ENCODE data around the gene CFAP107. TPM values are rescaled to one million over a fixed set of nuclear protein-coding genes. Genes with fewer than 3 reads are reported as not detected.
"Not testable (repeated sequence)": the region's sequence is repeated elsewhere in the genome, so short reads cannot be mapped to it uniquely, and the experiment has no call there.

Gene CFAP107
- total RNA-seq, 4 donors from 2014 or later, result not detected

DNA sequence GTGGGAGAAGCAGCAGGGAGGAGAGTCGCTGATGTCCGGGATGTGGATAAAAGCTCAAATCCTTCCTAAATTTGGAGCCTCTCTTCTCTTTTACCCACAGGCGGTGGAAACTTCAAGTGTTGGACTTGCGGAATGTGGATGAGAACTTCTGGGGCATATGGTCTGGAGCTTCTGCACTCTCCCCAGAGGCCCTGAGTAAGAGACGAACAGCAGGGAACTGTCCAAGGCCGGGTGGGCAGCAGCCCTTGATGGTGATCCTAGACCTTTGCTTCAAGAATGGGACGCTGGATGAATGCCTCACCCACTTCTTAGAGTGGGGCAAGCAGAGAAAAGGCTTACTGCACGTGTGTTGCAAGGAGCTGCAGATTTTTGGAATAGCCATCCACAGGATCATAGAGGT is 29.4 kb downstream of the CFAP107 start:
- TF ChIP-seq, protein P1, sequence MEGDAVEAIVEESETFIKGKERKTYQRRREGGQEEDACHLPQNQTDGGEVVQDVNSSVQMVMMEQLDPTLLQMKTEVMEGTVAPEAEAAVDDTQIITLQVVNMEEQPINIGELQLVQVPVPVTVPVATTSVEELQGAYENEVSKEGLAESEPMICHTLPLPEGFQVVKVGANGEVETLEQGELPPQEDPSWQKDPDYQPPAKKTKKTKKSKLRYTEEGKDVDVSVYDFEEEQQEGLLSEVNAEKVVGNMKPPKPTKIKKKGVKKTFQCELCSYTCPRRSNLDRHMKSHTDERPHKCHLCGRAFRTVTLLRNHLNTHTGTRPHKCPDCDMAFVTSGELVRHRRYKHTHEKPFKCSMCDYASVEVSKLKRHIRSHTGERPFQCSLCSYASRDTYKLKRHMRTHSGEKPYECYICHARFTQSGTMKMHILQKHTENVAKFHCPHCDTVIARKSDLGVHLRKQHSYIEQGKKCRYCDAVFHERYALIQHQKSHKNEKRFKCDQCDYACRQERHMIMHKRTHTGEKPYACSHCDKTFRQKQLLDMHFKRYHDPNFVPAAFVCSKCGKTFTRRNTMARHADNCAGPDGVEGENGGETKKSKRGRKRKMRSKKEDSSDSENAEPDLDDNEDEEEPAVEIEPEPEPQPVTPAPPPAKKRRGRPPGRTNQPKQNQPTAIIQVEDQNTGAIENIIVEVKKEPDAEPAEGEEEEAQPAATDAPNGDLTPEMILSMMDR (IDR thresholded peaks at IDR 0.05), result no peak
- TF ChIP-seq POLR2A (IDR thresholded peaks at IDR 0.05), result no peak
- Histone ChIP-seq H3K4me3 (no peak overlapping the region), H3K27ac (no peak overlapping the region), H3K9me3 (no peaks in the 10 kb centered on the region), H3K4me1 (no peaks in the 10 kb centered on the region), H3K36me3 (no peaks in the 10 kb centered on the region), H3K27me3 (peaks cover 0 to 39% (median 0%) of the 10 kb centered on the region in 4 donors)
- WGBS, 2 donors, result 69 to 85% methylated on average over 6 to 7 of the region's 8 CpGs
- intact Hi-C loops (cut with DNase I), result no loop called here
- DNase-seq, result no peak

DNA sequence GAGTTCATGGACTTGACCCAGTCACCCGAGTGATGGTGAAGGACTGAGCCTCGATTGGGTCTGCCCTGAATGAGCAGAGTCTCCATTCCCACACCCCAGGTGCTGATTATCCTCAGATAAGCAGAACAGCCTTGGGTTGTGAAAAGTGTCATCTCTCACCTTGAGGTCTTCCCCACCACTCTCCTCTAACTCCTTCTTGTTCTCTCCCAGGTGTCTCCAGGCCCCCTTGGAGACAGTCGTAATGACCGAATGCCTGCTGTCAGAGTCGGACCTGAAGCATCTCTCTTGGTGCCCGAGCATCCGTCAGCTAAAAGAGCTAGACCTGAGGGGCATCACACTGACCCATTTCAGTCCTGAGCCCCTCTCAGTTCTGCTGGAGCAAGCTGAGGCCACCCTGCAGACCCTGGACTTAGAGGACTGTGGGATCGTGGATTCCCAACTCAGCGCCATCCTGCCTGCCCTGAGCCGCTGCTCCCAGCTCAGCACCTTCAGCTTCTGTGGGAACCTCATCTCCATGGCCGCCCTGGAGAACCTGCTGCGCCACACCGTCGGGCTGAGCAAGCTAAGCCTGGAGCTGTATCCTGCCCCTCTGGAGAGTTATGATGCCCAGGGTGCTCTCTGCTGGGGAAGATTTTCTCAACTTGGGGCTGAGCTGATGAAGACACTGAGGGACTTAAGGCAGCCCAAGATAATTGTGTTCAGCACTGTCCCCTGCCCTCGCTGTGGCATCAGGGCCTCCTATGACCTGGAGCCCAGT is 31.0 kb downstream of the CFAP107 start:
- H3K36me3 ChIP-seq, result no peaks in the 10 kb centered on the region
- 85% methylated on average over 8 to 9 of the region's 15 CpGs for WGBS, 2 donors
- DNase-seq, result no peak
- H3K4me3 ChIP-seq, result no peak overlapping the region
- H3K4me1 ChIP-seq, result no peaks in the 10 kb centered on the region
- intact Hi-C loops (cut with DNase I), result no loop called here
- H3K27me3 ChIP-seq, result peaks cover 0 to 27% (median 0%) of the 10 kb centered on the region in 4 donors
- no peak for TF ChIP-seq POLR2A (IDR thresholded peaks at IDR 0.05)
- TF ChIP-seq, protein P1 (IDR thresholded peaks at IDR 0.05), result no peak
- H3K9me3 ChIP-seq, result no peaks in the 10 kb centered on the region
- H3K27ac ChIP-seq, result no peak overlapping the region

DNA sequence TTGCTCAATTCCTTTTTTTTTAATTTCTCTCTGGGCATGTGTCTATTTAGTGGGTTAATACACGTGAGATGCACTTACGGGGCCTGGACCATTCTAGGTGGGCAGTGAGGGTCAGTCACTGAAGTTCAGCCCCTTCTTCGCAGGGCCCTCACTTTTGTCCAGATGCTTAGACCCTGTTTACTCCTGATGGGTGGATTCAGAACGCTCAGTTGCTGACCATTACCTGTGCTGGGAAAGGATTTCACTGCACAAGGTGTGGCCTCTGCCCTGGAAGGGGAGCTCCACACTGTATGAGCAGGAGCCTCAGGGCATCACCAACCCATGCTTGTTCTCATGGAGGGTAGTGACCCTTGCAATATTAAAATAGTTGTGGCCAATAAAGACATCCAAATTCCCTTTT is 32.1 kb downstream of the CFAP107 start:
- Histone ChIP-seq H3K27me3 (peaks cover 0 to 27% (median 0%) of the 10 kb centered on the region in 4 donors), H3K36me3 (no peaks in the 10 kb centered on the region), H3K27ac (no peak overlapping the region), H3K9me3 (no peaks in the 10 kb centered on the region), H3K4me3 (no peak overlapping the region), H3K4me1 (no peaks in the 10 kb centered on the region)
- 55 to 86% methylated on average over 3 to 4 of the region's 4 CpGs for WGBS, 2 donors
- no peak for TF ChIP-seq POLR2A (IDR thresholded peaks at IDR 0.05)
- TF ChIP-seq, protein P1 (IDR thresholded peaks at IDR 0.05), result no peak
- no peak for DNase-seq
- intact Hi-C loops (cut with DNase I), result no loop called here

DNA sequence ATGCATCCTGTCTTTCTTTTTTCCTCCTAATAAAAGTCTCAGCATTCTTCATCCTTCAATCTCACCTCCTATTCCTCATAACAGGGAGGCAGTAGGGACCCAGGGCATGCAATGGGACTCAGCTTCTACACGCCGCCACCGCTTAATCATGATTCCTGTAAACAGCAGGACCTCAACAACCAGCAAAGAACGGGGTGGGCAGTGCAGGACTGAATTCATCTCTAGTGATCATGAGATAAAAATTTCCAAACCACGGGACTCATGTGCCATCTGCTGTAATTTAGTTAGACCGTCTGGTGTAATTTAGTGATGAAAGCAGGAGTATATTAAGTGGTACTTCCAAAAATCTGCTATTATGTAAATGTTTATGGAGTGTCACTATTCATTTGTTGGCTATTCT is 32.9 kb downstream of the CFAP107 start:
- Histone ChIP-seq H3K9me3 (peaks cover 0 to 2% (median 0%) of the 10 kb centered on the region in 3 donors), H3K4me1 (no peaks in the 10 kb centered on the region), H3K27ac (no peak overlapping the region), H3K36me3 (no peaks in the 10 kb centered on the region), H3K4me3 (no peak overlapping the region), H3K27me3 (peaks cover 0 to 27% (median 0%) of the 10 kb centered on the region in 4 donors)
- 64 to 81% methylated on average over 6 of the region's 6 CpGs for WGBS, 2 donors
- no peak for TF ChIP-seq POLR2A (IDR thresholded peaks at IDR 0.05)
- TF ChIP-seq, protein P1 (IDR thresholded peaks at IDR 0.05), result no peak
- intact Hi-C loops (cut with DNase I), result no loop called here
- DNase-seq, result no peak

DNA sequence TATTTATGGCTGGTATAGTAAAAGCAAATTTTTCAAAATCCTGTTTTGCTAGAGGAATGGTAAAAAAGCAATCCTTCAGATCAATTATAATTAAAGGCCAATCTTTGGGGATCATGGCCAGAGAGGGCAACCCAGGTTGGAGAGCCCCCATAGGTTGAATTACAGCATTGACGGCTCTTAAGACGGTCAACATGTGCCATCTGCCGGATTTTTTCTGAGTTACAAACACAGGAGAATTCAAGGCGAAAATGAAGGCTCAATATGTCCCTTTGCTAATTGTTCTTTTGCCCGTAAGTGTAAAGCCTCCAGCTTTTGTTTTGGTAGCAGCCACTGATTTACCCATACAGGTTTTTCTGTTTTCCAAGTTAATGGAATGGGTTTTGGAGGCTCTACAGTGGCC is 35.5 kb downstream of the CFAP107 start:
- H3K27ac ChIP-seq; H3K4me1 ChIP-seq; intact Hi-C loops (cut with DNase I); H3K4me3 ChIP-seq; H3K36me3 ChIP-seq; DNase-seq: not testable (repeated sequence)
- TF ChIP-seq, protein P1 (IDR thresholded peaks at IDR 0.05), result peak in 1 of 6 experiments; percentile 4
- WGBS, 2 donors, result 66 to 91% methylated on average over 4 of the region's 5 CpGs
- peaks cover 0 to 19% (median 0%) of the 10 kb centered on the region in 4 donors for H3K27me3 ChIP-seq
- peaks cover 0 to 28% (median 18%) of the 10 kb centered on the region in 3 donors for H3K9me3 ChIP-seq

Data from esophagus squamous epithelium (tissue), 5 donors.